ENCODE measurements around the gene LGALS3BP. TPM values are rescaled to one million over a fixed set of nuclear protein-coding genes. Genes with fewer than 3 reads are reported as not detected.
A peak's percentile ranks its signal among the peaks of the same experiment; 100 is the strongest.

The LGALS3BP gene
- total RNA-seq, 1 experiment from 2014 or later: 69.8 TPM

DNA sequence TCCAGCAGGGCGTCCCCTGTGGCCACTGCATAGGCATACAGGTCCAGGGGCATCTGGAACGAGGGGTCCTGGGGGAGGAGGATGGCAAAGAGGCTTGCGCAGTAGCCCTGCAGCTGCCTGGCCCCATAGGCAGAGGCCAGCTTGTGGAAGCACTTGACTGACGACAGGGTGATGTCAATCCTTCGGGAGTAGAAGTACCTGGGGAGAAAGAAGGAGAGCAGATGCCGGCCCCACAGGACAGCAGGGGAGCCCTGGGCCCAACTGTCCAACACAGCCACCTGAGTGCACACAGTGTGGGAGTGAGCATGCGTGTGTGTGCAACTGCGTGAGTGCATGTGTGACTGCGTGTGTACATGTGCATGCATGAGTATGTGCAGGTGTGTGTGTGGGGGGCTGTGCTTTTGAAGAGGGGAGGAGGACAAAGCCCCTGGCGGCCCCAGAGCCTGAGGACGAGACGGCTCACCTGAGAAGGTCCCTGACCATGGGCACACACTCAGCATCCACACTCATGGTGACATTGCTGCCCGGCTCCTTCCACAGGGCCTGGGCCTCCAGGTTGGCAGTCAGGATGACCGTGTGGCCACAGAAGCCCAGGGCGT is 7.1 kb downstream of the LGALS3BP start:
- Histone ChIP-seq H2BK12ac (ENCODE audit: insufficient read length, low read depth, low read length) (no peak overlapping the region), H3T11ph (ENCODE audit: low read length) (no peak overlapping the region), H3K79me2 (ENCODE audit: insufficient read depth, low read length) (no peaks in the 10 kb centered on the region), H3K56ac (ENCODE audit: insufficient read length, low read depth, low read length) (no peak overlapping the region), H3K4me1 (ENCODE audit: insufficient read depth, low read length) (no peaks in the 10 kb centered on the region), H2BK120ac (ENCODE audit: low read depth, low read length, poor library complexity, severe bottlenecking) (no peak overlapping the region), H2AK5ac (ENCODE audit: insufficient read length, low read length) (no peak overlapping the region), H3K4ac (ENCODE audit: low read depth, low read length) (no peak overlapping the region), H4K91ac (ENCODE audit: insufficient read length, low read depth, low read length) (no peak overlapping the region), H3K9ac (ENCODE audit: extremely low read depth, insufficient read length, low read length) (no peak overlapping the region), H3K79me1 (ENCODE audit: insufficient read depth, low read depth, low read length, poor library complexity, severe bottlenecking) (no peaks in the 10 kb centered on the region), H3K23ac (ENCODE audit: insufficient read length, low read depth, low read length) (no peak overlapping the region), H4K5ac (ENCODE audit: insufficient read length, low read depth, low read length) (no peak overlapping the region), H2BK5ac (ENCODE audit: insufficient read length, low read length) (no peak overlapping the region), H4K8ac (replicated peaks; ENCODE audit: insufficient read length, low read depth, low read length) (no peak overlapping the region), H2AFZ (ENCODE audit: low read length) (no peak overlapping the region), H3K27ac (ENCODE audit: insufficient read length, low read depth, low read length) (no peak overlapping the region), H4K20me1 (ENCODE audit: control insufficient read depth, insufficient read depth, insufficient read length) (no peaks in the 10 kb centered on the region), H3K23me2 (ENCODE audit: insufficient read length, low read depth, low read length, poor library complexity, severe bottlenecking) (no peaks in the 10 kb centered on the region), H3K14ac (ENCODE audit: insufficient read depth, low read length) (no peak overlapping the region), H3K9me3 (ENCODE audit: control insufficient read depth, low read depth, low read length) (no peaks in the 10 kb centered on the region), H3K4me2 (ENCODE audit: insufficient read depth, insufficient read length, low read length) (no peak overlapping the region), H2BK15ac (ENCODE audit: low read depth, low read length) (no peak overlapping the region), H3K18ac (ENCODE audit: insufficient read length, low read depth, low read length) (no peak overlapping the region), H3K27me3 (ENCODE audit: insufficient read depth, low read length) (no peaks in the 10 kb centered on the region), H2BK20ac (ENCODE audit: low read depth, low read length, poor library complexity, severe bottlenecking) (no peak overlapping the region)
- Mint-ChIP-seq H3K27me3 (ENCODE audit: low read depth) (no peaks in the 10 kb centered on the region; the same call in 1 of the 2 replicates), H3K27ac (0 out of 7 replicates have a peak overlapping the region, but pooled peaks of 1 of the 3 experiments have one; percentile 44), H3K4me3 (no peak overlapping the region), H3K4me1 (peaks cover 13 to 29% of the 10 kb centered on the region in 2 experiments), H3K9me3 (no peaks in the 10 kb centered on the region; a peak in 1 of 5 replicates), H3K36me3 (ENCODE audit: insufficient read depth in 1 of 3, low read depth in 3 of 3) (peaks cover 0 to 30% (median 15%) of the 10 kb centered on the region in 3 experiments; a peak in 6 of 7 replicates)
- TF ChIP-seq CTCF (conservative IDR thresholded peaks at IDR 0.05): no peak
- WGBS (ENCODE audit: extremely low coverage, insufficient read length, low lambda C conversion rate): no CpG with 5 or more reads among the region's 15 CpGs
- DNase-seq: no peak
